Effector memory CD8-positive, alpha-beta T cell (primary cell): ENCODE results near the gene DDAH2.

Experiments
- ATAC-seq: fragments of 150-1000 bp; cut with Tn5 transposase; replicated peaks from 2 replicates; pipeline ENCODE4 v1.10.0; 2021; ENCODE audit warnings: mild to moderate bottlenecking, moderate library complexity
- DNase-seq, 3 experiments: peaks; one replicate each; pipeline ENCODE4 v3.0.0; 2021
- H3K27ac Mint-ChIP-seq, 2 donors: one replicate each; pipeline ENCODE4 v1.8.0; 2022; ENCODE audit warnings: mild to moderate bottlenecking in 2 of 2, mixed read lengths in 2 of 2, moderate library complexity in 2 of 2
- H3K27me3 Mint-ChIP-seq, 2 donors: one replicate each; pipeline ENCODE4 v1.8.0; 2022; ENCODE audit warnings: mixed read lengths in 2 of 2
- H3K36me3 Mint-ChIP-seq: one replicate; pipeline ENCODE4 v1.8.0; 2022; ENCODE audit warnings: mild to moderate bottlenecking, moderate library complexity, mixed read lengths; ENCODE audit not compliant: insufficient read depth
- H3K4me1 Mint-ChIP-seq, 2 donors: one replicate each; pipeline ENCODE4 v1.8.0; 2022; ENCODE audit warnings: low read depth in 2 of 2, mixed read lengths in 2 of 2
- H3K4me3 Mint-ChIP-seq, 2 donors: one replicate each; pipeline ENCODE4 v1.8.0; 2022; ENCODE audit warnings: mild to moderate bottlenecking in 2 of 2, mixed read lengths in 2 of 2, moderate library complexity in 2 of 2
- H3K9me3 Mint-ChIP-seq, 2 donors: one replicate each; pipeline ENCODE4 v1.8.0; 2022; ENCODE audit warnings: mixed read lengths in 2 of 2

DDAH2 gene

DNA sequence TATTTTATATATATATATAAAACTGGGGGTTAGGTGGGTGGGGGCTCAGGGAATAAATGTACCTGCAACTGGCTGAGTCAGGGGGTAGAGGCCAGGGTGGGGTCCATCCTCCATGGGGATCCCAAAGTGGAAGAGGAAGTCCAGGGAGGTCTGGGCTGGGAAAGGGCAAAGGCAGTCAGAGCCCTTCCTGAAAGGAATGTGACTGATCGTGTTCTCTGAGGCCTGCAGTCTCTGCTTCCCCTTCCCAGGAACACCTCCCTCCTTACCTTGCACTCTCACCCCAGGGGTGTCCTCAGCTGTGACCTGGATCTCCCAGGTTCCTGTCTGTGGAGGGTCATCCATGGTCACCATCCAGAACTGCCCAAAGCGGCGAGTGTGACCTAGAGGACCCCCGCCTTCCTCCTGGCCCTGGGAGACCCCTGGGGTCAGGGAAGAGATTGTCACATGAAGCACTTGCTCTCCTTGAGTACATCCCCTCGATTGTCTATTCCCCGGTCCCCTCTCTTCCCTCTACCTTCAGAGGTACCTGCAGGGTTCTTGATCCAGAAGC lies 38.1 kb upstream of the DDAH2 start:
- ATAC-seq (no peak), DNase-seq (no peak)
- H3K27me3 Mint-ChIP-seq, result no peaks in the 10 kb centered on the region
- peaks cover 12 to 20% of the 10 kb centered on the region in 2 donors for H3K4me1 Mint-ChIP-seq
- no peaks in the 10 kb centered on the region for H3K9me3 Mint-ChIP-seq
- no peak overlapping the region for H3K4me3 Mint-ChIP-seq
- H3K36me3 Mint-ChIP-seq, result peaks cover 5% of the 10 kb centered on the region
- no peak overlapping the region for H3K27ac Mint-ChIP-seq

DNA sequence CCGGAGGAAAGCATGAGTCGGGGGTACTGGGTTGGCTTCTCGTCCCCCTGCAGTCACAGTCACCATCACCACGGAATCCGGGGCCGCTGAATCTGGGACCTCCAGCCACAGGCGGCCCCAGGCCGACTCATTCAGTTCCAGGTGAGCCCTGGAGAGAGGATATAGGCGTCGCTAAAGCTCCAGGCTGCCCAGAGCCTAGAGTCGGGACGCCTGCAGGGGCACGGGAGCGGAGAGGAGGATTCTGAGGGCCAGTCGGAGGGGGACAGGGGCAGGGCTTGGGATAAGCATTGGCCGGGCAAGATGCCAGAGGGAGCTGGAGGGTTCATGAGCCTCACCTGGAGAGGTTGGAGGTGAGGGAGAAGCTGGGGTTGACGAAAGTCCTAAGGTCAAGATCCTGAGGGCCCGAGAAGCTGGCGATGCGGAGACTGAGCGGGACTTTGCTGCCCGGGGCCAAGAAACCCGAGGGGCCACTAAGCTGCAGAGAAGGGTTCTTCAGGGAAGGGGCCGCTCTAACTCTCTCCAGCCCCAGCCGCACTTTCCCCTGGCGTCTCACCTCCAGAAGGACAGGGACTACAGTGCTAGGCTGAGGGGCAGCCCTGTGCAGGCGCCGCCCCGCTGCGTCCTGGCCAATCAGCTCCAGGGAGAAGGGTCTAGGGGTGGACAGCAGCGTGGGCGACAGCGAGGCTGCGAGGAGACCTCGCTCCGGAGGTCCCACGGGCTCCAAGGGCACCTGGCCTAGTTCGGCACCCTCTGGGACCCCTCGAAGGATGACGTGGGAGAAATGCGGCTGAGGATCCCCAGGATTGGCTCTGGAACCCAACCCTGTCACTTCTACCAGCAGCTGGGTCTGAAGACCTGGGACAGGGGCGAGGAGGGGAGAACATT lies 37.1 kb upstream of the DDAH2 start:
- ATAC-seq (no peak), DNase-seq (no peak)
- no peak overlapping the region for H3K4me3 Mint-ChIP-seq
- H3K4me1 Mint-ChIP-seq, result peaks cover 7 to 15% of the 10 kb centered on the region in 2 donors
- H3K9me3 Mint-ChIP-seq, result no peaks in the 10 kb centered on the region
- H3K27me3 Mint-ChIP-seq, result no peaks in the 10 kb centered on the region
- no peak overlapping the region for H3K27ac Mint-ChIP-seq
- H3K36me3 Mint-ChIP-seq, result peaks cover 6% of the 10 kb centered on the region

DNA sequence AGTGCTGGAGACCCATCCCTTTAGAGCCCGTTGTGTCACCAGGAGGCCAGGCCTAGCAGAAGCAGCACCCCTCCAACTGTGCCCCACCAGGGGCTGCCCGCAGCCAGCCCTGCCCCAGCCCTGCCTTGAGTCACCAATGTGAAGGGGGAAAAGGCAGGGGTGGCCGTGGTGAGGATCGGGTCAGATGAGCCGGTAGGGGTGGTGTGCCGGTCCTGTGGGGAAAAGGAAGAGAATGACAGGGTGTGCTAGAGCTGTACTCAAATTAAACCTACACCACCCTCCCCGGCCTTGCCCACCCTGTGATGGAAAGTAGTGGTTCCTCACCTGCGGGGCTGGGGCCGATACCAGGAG lies 36.4 kb upstream of the DDAH2 start:
- Mint-ChIP-seq H3K9me3 (no peaks in the 10 kb centered on the region), H3K4me3 (no peak overlapping the region), H3K27me3 (no peaks in the 10 kb centered on the region), H3K4me1 (peaks cover 6 to 13% of the 10 kb centered on the region in 2 donors), H3K36me3 (peaks cover 6% of the 10 kb centered on the region), H3K27ac (peak overlapping the region in 1 of 2 donors; percentile 35)
- ATAC-seq, result no peak
- no peak for DNase-seq

DNA sequence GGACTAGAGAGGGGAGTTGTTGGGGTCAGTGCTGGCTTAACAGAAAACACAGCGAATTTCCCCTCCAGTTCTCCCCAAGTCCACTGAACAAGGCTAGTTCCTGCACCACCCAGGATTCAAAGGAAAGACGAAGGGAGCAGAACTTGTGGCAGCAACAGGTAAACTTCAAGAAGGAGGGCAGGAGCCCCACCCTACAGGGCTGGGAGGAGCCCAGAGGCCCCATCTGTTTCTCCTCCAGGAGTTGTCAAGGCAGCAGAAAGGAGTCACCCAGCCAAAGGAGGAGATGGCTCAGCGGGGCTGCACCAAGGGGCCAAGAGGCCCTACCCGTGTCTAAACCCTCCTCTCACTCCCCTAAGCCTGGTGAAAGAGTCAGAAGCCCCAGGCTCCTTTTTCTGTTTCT lies 35.1 kb upstream of the DDAH2 start:
- peaks cover 0 to 7% of the 10 kb centered on the region in 2 donors for H3K4me1 Mint-ChIP-seq
- peaks cover 4% of the 10 kb centered on the region for H3K36me3 Mint-ChIP-seq
- no peaks in the 10 kb centered on the region for H3K27me3 Mint-ChIP-seq
- H3K9me3 Mint-ChIP-seq, result no peaks in the 10 kb centered on the region
- peak overlapping the region in 1 of 2 donors; percentile 31 for H3K27ac Mint-ChIP-seq
- DNase-seq, result no peak
- no peak overlapping the region for H3K4me3 Mint-ChIP-seq
- no peak for ATAC-seq

DNA sequence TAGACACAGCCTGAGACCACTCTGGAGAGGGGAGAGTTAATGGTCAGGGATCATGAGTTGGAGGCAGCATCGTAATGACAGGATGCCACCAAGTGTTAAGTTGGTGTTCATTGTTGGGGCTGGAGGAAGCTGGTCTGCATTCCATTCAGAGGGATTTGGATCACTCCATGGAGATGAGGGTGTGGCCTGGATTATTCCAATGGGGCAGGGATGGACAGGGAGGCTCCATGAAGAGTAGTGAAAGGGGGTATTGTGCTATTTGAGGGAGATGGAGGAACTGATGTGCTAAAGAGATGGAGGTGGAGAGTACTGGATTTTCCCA lies 34.5 kb upstream of the DDAH2 start:
- Mint-ChIP-seq H3K9me3 (no peaks in the 10 kb centered on the region), H3K36me3 (peaks cover 4% of the 10 kb centered on the region), H3K27me3 (no peaks in the 10 kb centered on the region), H3K4me3 (no peak overlapping the region), H3K27ac (peak overlapping the region; percentile 31 to 83), H3K4me1 (peaks cover 0 to 7% of the 10 kb centered on the region in 2 donors)
- DNase-seq (no peak), ATAC-seq (no peak)

DNA sequence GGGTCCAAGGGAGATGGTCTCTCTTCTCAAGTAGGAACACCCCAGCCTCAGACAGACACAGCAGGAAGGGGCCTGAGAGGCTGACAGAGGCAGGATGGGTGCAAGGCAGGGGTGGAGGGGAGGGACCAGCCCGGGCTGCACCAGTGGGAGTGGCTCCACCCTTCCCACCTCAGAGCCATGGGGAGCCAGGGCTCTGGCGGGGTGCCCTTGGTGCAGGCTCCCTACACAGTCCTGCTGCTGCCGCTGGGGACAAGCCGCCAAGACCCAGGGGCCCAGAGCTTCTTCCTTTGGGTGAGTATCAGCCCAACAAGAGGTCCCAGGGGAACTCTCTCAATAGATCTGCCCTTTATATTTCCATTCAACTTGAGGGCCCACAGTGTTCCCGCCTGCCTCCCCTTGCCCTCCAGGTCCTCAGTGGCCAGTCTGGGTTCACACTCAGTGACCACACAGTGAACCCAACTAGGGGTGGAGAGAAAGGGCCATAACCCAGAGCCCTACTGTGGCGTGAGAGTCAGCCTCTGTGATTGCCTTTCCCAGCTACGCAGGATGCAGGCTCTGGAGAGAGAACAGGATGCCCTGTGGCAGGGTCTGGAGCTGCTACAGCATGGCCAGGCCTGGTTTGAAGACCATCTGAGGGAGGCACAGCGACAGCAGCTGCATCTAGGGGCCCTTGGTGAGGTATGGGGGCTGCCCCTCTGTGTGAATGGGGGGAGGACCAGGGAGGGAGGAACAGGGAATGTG lies 33.9 kb upstream of the DDAH2 start:
- no peaks in the 10 kb centered on the region for H3K9me3 Mint-ChIP-seq

DNA sequence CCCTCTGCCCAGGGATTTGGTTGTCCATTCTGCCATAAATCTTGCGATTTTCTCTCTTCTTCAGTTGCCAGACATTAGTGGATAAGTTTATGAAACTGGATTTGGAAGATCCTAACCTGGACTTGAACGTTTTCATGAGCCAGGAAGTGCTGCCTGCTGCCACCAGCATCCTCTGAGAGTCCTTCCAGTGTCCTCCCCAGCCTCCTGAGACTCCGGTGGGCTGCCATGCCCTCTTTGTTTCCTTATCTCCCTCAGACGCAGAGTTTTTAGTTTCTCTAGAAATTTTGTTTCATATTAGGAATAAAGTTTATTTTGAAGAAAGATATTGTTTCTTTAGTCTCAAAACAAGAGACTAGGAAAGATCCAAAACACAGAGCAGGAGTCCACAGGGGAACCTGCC lies 33.3 kb upstream of the DDAH2 start, which contains the start of gene SAPCD1:
Gene SAPCD1 (plus strand): TSS at position 301 of the 400 bp plus-strand sequence. CDS start 399 bp downstream, outside the sequence.
- H3K27ac Mint-ChIP-seq, result peak within 1 kb of the TSS; percentile 59 to 83

More for the DNA sequence above, 33.9 kb upstream of the DDAH2 start:
- Mint-ChIP-seq H3K36me3 (peaks cover 4% of the 10 kb centered on the region), H3K4me3 (no peak overlapping the region), H3K4me1 (peaks cover 0 to 7% of the 10 kb centered on the region in 2 donors), H3K27me3 (no peaks in the 10 kb centered on the region), H3K27ac (peak overlapping the region; percentile 31 to 83)
- DNase-seq (no peak), ATAC-seq (no peak)

GRCh38 chr6:31761343-31761742 lies 32.2 kb upstream of the DDAH2 start:
- DNase-seq, result no peak
- no peak for ATAC-seq
- H3K36me3 Mint-ChIP-seq, result peaks cover 4% of the 10 kb centered on the region
- H3K27ac Mint-ChIP-seq, result peak overlapping the region in 1 of 2 donors; percentile 59
- no peaks in the 10 kb centered on the region for H3K27me3 Mint-ChIP-seq
- H3K4me1 Mint-ChIP-seq, result peaks cover 0 to 7% of the 10 kb centered on the region in 2 donors
- H3K4me3 Mint-ChIP-seq, result no peak overlapping the region
- H3K9me3 Mint-ChIP-seq, result no peaks in the 10 kb centered on the region

More for the DNA sequence above, 33.3 kb upstream of the DDAH2 start, which contains the start of gene SAPCD1:
- DNase-seq, result no peak
- no peak for ATAC-seq
- no peaks in the 10 kb centered on the region for H3K9me3 Mint-ChIP-seq
- no peak within 1 kb of the TSS for H3K4me3 Mint-ChIP-seq
- H3K27me3 Mint-ChIP-seq, result no peaks in the 10 kb centered on the region
- H3K36me3 Mint-ChIP-seq, result peaks cover 4% of the 10 kb centered on the region
- H3K4me1 Mint-ChIP-seq, result peaks cover 0 to 7% of the 10 kb centered on the region in 2 donors

- ATAC-seq (no peak), DNase-seq (no peak)
- H3K4me1 Mint-ChIP-seq, result peaks cover 0 to 8% of the 10 kb centered on the region in 2 donors
- H3K4me3 Mint-ChIP-seq, result no peak overlapping the region
- H3K36me3 Mint-ChIP-seq, result peaks cover 4% of the 10 kb centered on the region
- no peaks in the 10 kb centered on the region for H3K9me3 Mint-ChIP-seq
- no peaks in the 10 kb centered on the region for H3K27me3 Mint-ChIP-seq
- no peak overlapping the region for H3K27ac Mint-ChIP-seq
Measured at GRCh38 chr6:31760790-31761189, 31.7 kb upstream of the DDAH2 start.

GRCh38 chr6:31758281-31758680 lies 29.2 kb upstream of the DDAH2 start:
- no peak overlapping the region for H3K4me3 Mint-ChIP-seq
- H3K27me3 Mint-ChIP-seq, result no peaks in the 10 kb centered on the region
- no peak for DNase-seq
- peaks cover 4% of the 10 kb centered on the region for H3K36me3 Mint-ChIP-seq
- H3K27ac Mint-ChIP-seq, result no peak overlapping the region
- H3K9me3 Mint-ChIP-seq, result no peaks in the 10 kb centered on the region
- no peak for ATAC-seq
- peaks cover 0 to 4% of the 10 kb centered on the region in 2 donors for H3K4me1 Mint-ChIP-seq

- H3K4me3 Mint-ChIP-seq, result no peak overlapping the region
- DNase-seq (no peak), ATAC-seq (no peak)
- no peak overlapping the region for H3K27ac Mint-ChIP-seq
- peaks cover 0 to 4% of the 10 kb centered on the region in 2 donors for H3K4me1 Mint-ChIP-seq
- H3K9me3 Mint-ChIP-seq, result no peaks in the 10 kb centered on the region
- H3K27me3 Mint-ChIP-seq, result no peaks in the 10 kb centered on the region
- peaks cover 3% of the 10 kb centered on the region for H3K36me3 Mint-ChIP-seq
Measured at GRCh38 chr6:31752739-31753319, 23.7 kb upstream of the DDAH2 start.

DNA sequence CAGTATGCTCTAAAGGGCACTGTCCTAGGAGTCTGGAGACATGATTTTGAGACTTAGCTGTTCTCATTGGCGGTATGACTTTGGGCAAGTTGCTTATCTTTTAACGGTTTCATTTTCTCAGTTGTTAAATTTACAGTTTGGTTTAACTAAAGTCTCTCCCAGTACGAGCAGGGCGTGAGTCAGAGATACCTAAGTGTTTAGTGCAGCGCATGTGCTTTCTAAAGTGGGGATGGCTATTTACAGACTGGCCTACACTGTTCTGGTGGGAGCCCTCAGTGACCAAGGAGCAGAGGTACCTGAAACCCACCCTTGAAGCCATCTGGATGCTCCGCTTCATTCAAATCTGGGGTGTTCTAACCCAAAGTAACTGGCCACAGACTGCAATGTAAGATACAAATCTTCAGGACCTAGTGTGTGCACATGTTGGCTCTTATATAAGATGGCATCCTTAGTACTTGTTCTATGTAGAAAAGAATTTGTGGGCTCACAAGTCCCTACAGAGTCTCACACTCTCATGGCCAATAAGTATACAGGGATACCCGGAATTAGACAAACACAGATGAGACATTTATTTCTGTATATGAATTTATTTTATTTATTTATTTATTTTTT lies 21.4 kb upstream of the DDAH2 start:
- DNase-seq (no peak), ATAC-seq (no peak)
- H3K27ac Mint-ChIP-seq, result no peak overlapping the region
- H3K27me3 Mint-ChIP-seq, result no peaks in the 10 kb centered on the region
- H3K9me3 Mint-ChIP-seq, result no peaks in the 10 kb centered on the region
- peaks cover 3% of the 10 kb centered on the region for H3K36me3 Mint-ChIP-seq
- peaks cover 0 to under 1% of the 10 kb centered on the region in 2 donors for H3K4me1 Mint-ChIP-seq
- H3K4me3 Mint-ChIP-seq, result no peak overlapping the region
